K562 (cell line): Measurements from ENCODE around the gene PNPLA1. TPM values are rescaled to one million over a fixed set of nuclear protein-coding genes. Genes with fewer than 3 reads are reported as not detected.
A peak's percentile ranks its signal among the peaks of the same experiment; 100 is the strongest.

Experiments
- CBFA2T3 ChIP-seq: fragments of 450-650 bp; IDR thresholded peaks from 2 replicates; pipeline ENCODE4 v1.6.1; 2017
- CEBPZ ChIP-seq: fragments of 150-350 bp; IDR thresholded peaks from 2 replicates; pipeline ENCODE4 v1.6.1; 2014; ENCODE audit warnings: low read depth, mild to moderate bottlenecking, low read length, borderline replicate concordance
- CSDE1 ChIP-seq, 2 experiments: fragments of 450-650 bp; IDR thresholded peaks; 2 replicates each; pipeline ENCODE4 v1.6.1; 2016; ENCODE audit warnings: mild to moderate bottlenecking in 1 of 2
- GABPA ChIP-seq: fragments of 200-800 bp; sonication (Bioruptor generic); conservative IDR thresholded peaks from 2 replicates; pipeline ENCODE4 v1.6.1; 2016; ENCODE audit warnings: low read depth, missing genetic modification characterization, missing compliant biosample characterization
- HCFC1 ChIP-seq: IDR thresholded peaks from 2 replicates; pipeline ENCODE4 v1.6.1; 2012; ENCODE audit warnings: low read depth, low read length, improper control_type of control experiment
- TEAD4 ChIP-seq, 2 experiments: sonication (generic) in 1 of 2; formaldehyde crosslinking in 1 of 2; IDR thresholded peaks; 2 replicates each; pipeline versions ENCODE4 v1.6.1 to v1.8.0; 2012 to 2022; ENCODE audit warnings: borderline replicate concordance in 1 of 2, inconsistent platforms in 1 of 2, low read length in 1 of 2, mild to moderate bottlenecking in 1 of 2, missing genetic modification reagents in 1 of 2
- U2AF2 ChIP-seq: fragments of 200-400 bp; formaldehyde crosslinking; optimal IDR thresholded peaks from 2 replicates; pipeline ENCODE3; 2017; ENCODE audit warnings: low read depth, mild to moderate bottlenecking, low read length
- polyA plus RNA-seq, 8 experiments: library from polyadenylated mRNA; depleted of rRNA in 4 of 8; stranded (reverse) in 5 of 8; unstranded in 3 of 8; fragments of >200 nt; fragmentation: Nextera tagmentation in 2 of 8; fragmentation: Illumina TruSeq in 1 of 8; extraction: Ambion mirVana in 2 of 8; extraction: Trizol in 1 of 8; gene quantifications; 2 replicates each; pipeline versions ENCODE4 v1.2.1 to v1.2.3, GENCODE V29; 2011 to 2014; ENCODE audit warnings: inconsistent platforms in 1 of 8, missing spikeins in 1 of 8
- total RNA-seq, 7 experiments: library from RNA; depleted of rRNA in 6 of 7; stranded (reverse); fragments of >200 nt in 6 of 7; fragmentation: Illumina TruSeq in 2 of 7; extraction: Trizol in 2 of 7; gene quantifications; 2 replicates each; pipeline versions ENCODE4 v1.2.1 to v1.2.3, GENCODE V29; 2011 to 2021; ENCODE audit warnings: low replicate concordance in 1 of 7

PNPLA1 gene
- total and polyA plus RNA-seq, 9 of the 15 experiments (the other 6 are each of a cell fraction or from before 2014, with no cell fraction given): 0.04 to 0.27 (median 0.13) TPM; not detected in 2

- TF ChIP-seq CEBPZ (no peak), U2AF2 (no peak), GABPA (tag) (no peak), HCFC1 (no peak), CSDE1 (IDR thresholded peaks at IDR 0.05) (no peak), CBFA2T3 (peak; percentile 49), TEAD4 (IDR thresholded peaks at IDR 0.05; ENCODE audit: low read length) (peak; percentile 47; the same call in 1 of the 2 replicates), TEAD4 (CRISPR knock-in tag; IDR thresholded peaks at IDR 0.05; ENCODE audit: borderline replicate concordance) (no peak)
- TF ChIP-seq, all 486 proteins: peak for 4
Observed at GRCh38 chr6:36226438-36227047, 43.3 kb upstream of the PNPLA1 start (continued).
